Activated CD8-positive, alpha-beta memory T cell treated with anti-CD3 and anti-CD28 coated beads for 36 hours (primary cell): ENCODE results near the gene ROR1. TPM values are rescaled to one million over a fixed set of nuclear protein-coding genes. Genes with fewer than 3 reads are reported as not detected.
"Not testable (repeated sequence)": the region's sequence is repeated elsewhere in the genome, so short reads cannot be mapped to it uniquely, and the experiment has no call there.

Source experiments
- CTCF ChIA-PET: fragments of 350-600 bp; sonication (Branson Sonifier 250); formaldehyde crosslinking; loops from one replicate; lab custom pipeline; 2021; ENCODE audit warnings: antibody characterized with exemption; lab: Charles Lee
- POLR2A ChIA-PET: fragments of 350-600 bp; sonication (Branson Sonifier 250); formaldehyde crosslinking; loops from one replicate; lab custom pipeline; 2021; ENCODE audit warnings: antibody characterized with exemption; lab: Charles Lee
- total RNA-seq, 2 experiments: library from RNA; stranded (reverse); gene quantifications; one replicate each; pipeline ENCODE4 v1.2.3, GENCODE V29; 2021

ROR1 gene
- total RNA-seq, 2 experiments from 2014 or later, result not detected

- ChIA-PET CTCF (no interaction called here), POLR2A (no interaction called here)
Observed at GRCh38 chr1:63817152-63817667, 43.4 kb downstream of the ROR1 start.

- ChIA-PET CTCF (no interaction called here), POLR2A (no interaction called here)
Observed at GRCh38 chr1:63817700-63818099, 43.9 kb downstream of the ROR1 start.

DNA sequence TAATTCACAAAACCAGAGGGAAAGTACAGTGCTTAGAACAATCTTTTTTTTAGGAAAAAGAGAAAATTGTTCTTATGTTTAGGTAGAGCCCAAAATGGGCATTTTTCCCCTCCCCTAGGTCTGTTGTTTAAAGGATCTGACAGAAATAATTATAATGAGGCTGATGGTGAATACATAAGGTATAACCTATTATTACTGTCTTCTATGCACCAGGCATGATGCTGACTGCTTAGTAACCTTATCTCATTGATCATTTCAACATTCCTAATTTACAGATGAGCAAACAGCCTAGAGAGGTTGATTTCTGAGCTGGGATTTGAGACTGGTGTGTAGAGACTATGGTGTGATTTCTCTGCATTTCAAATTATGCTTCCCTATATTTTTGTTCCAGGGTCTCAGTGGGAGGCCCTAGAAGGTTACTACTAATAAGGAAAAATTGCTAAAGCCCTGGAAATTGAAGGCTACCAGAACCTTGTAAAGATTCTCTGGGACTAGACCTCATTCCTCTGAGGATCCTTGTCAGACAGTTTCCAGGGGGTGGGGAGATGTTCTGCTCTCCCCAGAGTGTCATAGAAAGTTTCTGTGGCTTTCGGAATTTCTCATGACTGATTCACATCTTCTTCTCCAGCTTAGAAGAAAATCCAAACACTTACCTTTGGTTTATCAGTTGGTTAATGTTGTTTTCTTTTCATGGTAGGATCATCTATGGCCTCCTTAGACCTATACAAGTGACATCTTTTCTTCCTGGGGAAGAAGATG lies 44.9 kb downstream of the ROR1 start:
- ChIA-PET CTCF (no interaction called here), POLR2A (no interaction called here)

DNA sequence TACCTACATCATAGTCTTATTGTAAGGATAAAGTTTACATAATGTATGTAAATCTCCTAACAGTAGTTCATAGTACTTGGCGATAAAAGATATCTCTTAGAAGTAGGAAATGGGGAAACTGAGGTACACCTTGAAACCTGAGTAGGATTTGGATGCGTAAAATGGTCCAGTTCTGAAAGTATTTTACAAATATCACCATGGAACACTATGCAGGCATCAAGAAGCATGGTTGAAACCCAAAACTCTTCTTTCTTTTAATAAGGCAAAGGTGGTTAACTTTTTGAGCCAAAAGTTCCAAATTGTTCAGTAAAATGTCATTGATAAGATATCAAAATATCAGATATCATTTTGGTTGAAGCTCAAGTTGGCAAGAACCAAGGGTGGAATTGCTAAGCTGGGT lies 46.0 kb downstream of the ROR1 start:
- ChIA-PET POLR2A (no interaction called here), CTCF (no interaction called here)

GRCh38 chr1:63821091-63822005 lies 47.5 kb downstream of the ROR1 start:
- ChIA-PET POLR2A (no interaction called here), CTCF (no interaction called here)

DNA sequence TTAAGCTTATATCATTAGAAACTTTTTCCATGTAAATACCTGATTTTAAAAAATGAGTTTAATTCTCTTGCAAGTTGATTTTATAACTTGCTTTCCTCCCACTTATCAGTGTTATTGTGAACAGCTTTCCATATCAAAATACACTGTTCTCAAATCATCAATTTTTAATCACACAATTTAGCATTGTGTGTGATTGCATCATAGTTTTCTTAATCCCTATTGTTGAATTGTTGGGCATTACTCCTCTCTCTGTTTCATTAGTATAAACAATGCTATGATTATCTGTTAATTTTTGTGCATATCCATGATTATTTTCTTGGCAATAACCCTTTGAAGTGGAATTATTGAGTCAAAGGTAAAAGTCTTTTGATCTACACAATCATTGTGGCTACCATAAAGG lies 48.7 kb downstream of the ROR1 start:
- ChIA-PET CTCF (no interaction called here), POLR2A (no interaction called here)

GRCh38 chr1:63824451-63824850 lies 50.6 kb downstream of the ROR1 start:
- POLR2A ChIA-PET, result no interaction called here
- CTCF ChIA-PET, result no interaction called here

DNA sequence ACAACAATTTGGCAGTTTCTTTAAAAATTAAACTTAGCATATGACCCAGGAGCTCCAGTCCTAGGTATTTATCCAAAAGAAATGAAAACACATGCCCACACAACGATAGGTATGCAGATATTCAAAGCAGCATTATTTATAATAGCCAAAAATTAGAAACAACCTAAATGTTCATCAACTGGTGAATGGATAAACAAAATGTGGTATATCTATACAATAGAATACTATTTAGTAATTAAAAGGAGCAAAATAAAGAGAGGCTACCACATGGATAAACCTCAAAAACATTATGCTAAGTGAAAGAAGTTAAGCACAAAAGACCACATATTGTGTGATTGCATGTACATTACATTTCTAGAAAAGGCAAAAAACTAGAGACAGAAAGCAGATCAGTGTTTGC lies 51.3 kb downstream of the ROR1 start:
- POLR2A ChIA-PET, result no interaction called here
- CTCF ChIA-PET, result no interaction called here

DNA sequence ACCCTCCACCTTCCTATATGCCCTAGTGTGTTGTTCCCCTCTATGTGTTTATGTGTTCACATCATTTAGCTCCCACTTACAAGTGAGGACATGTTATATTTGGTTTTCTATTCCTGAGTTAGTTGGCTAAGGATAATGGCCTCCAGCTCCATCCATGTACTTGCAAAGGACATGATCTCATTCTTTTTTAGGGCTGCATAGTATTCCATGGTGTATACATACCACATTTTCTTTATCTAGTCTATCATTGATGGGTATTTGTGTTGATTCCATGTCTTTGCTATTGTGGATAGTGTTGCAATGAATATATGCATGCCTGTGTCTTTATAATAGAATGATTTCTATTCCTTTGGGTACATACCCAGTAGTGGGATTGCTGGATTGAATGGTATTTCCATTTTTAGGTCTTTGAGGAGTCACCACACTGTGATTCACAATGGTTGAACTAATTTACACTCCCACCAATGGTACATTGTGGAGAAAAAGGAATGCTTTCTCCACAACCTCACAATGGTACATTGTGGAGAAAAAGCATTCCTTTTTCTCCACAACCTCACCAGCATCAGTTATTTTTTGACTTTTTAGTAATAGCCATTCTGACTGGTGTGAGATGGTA lies 52.5 kb downstream of the ROR1 start:
- CTCF ChIA-PET, POLR2A ChIA-PET: not testable (repeated sequence)

DNA sequence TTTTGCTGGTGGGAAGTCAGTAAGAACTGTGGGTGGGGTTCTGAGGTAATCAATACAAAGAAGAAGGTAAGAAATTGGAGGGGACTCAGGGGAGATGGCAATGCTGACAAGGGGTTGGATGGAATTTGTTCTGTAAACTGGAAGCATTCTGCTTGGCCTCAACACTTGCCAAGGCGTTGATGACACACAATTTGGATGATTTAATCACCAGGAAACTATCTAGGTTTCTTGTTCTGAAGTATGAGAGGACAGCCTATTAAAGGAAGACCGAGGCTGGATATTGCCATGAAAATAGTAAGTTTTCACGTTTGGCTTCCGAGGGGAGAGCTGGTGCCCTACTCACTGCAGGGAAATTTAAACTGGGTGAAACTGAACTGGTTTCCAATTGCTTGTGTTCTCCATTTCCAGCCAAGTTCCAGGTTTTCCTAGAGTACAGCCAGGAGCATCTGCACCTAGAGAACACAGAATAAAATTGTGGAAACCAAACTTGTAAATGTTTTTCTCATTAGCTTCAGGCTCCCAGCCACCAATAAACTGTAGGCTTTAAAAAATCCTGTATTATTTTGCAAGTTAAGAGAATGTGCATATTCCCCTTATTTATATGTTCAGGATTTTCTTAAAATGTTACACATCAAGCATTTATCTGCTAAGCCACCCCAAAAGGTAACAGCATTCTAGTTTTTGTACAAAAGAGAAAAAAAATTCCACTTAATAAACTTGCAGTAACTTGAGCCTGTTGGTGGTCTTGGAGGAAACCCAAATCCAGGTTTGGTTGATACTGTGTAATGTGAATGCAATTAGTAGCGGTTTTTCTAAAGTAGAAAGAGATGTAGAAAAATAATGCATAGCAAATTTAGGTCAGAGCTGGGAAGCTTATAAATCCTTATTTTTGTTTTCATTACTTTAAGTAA lies 53.8 kb downstream of the ROR1 start:
- CTCF ChIA-PET, result no interaction called here
- POLR2A ChIA-PET, result no interaction called here

DNA sequence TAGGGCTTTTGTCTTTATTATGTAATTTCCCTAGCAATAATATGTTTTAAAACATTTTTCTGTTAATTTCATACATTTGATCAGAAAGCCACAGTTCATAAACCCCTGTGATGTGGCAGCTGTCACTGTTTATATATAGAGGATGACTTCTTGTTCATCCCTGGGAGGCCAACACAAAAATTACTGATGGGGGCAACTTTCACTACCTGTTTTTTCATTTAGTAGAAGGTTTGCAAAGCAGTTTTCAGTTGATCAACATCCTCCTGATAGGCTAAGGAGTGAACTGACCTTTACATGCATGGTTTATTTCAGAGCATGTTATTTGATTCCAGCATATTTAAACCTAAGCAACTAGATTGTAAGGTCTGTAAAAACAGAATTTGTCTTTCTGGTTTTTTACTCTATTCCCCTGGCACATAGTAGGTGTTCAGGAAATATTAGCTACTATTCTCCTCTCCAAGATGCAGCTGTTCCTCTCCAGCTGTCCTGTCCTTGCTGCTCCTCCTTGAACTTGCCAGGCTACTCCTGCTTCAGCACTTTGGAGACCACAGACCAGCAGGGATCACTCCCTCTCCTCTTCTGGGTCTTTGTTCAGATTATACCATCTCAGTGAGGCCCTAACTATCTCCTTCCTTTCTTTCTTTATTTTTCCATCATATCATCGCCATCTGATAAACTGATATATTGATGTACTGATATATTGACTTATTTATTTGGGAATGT lies 54.7 kb downstream of the ROR1 start:
- ChIA-PET CTCF (no interaction called here), POLR2A (no interaction called here)

GRCh38 chr1:63829349-63830327 lies 55.8 kb downstream of the ROR1 start:
- CTCF ChIA-PET, result no interaction called here
- POLR2A ChIA-PET, result no interaction called here

- ChIA-PET POLR2A (no interaction called here), CTCF (no interaction called here)
Observed at GRCh38 chr1:63831409-63831808, 57.6 kb downstream of the ROR1 start.

DNA sequence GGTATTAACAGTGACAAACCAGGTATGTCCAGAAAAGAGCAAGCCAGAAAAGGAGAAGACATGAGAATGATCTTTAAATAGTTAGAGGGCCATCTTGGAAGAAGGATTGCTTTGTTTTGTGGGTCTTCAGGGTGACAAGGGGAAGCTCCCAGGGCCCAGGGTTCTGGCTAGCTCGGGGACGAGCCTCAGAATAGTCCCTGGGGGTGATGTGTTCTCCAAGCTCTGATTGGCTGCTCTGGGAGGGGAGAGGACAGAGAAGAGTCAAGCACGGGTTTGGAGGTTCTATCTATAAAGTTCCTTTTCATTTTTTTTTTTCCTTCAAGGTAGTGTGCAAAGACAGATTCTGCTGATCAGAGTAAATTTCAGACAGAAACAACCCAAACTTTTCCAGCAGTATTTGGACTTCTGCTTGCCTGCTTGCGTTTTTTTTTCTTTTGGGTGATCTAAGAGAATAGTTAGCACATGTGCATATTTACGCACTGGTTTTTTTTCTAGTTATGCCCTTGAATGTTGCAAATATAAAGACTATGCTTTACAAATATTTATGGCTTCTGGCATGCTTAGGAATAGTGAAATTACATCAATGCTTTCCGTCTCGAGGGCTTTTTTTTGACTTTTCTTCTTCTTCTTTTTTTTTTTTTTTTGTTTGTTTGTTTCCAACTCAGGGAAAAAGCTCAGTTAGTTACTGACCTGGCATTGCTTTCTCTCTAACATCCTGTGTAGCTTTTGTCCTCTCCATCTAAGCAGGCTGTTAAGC lies 59.7 kb downstream of the ROR1 start:
- ChIA-PET CTCF (no interaction called here), POLR2A (no interaction called here)

- ChIA-PET POLR2A (no interaction called here), CTCF (no interaction called here)
Observed at GRCh38 chr1:63835128-63835527, 61.3 kb downstream of the ROR1 start.

GRCh38 chr1:63836374-63836773 lies 62.6 kb downstream of the ROR1 start:
- POLR2A ChIA-PET, result no interaction called here
- CTCF ChIA-PET, result no interaction called here

DNA sequence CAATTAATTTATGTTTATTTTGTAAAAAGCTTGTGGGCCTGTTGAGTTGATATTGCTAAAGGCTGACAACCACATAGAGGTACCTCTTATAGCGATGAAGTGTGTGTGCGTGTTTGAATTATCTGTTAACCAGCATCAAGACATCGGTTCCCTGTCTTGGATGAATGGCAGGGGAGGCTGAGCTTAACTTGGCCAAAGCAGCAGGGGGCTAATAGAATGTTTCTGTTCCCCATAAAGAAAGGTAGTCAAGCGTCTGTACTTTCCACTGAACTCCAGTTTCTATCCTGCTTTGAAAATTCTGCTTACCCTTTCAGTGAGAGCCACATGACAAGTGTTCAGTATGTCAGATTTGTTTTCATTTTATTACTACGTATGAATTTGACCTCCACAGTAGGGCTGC lies 63.0 kb downstream of the ROR1 start:
- POLR2A ChIA-PET, result no interaction called here
- CTCF ChIA-PET, result no interaction called here
